Subcutaneous abdominal adipose tissue (tissue), 5 donors: ENCODE results near the gene DGAT2L6.
"Not testable (repeated sequence)": the region's sequence is repeated elsewhere in the genome, so short reads cannot be mapped to it uniquely, and the experiment has no call there.

Source experiments
- H3K27ac ChIP-seq: one replicate; pipeline ENCODE4 v1.7.0; 2013; ENCODE audit warnings: low read depth, mild to moderate bottlenecking, inconsistent platforms, low read length, moderate library complexity
- H3K27me3 ChIP-seq, 5 donors: one replicate each; pipeline ENCODE4 v1.7.0; 2013; ENCODE audit warnings: low read length in 5 of 5, inconsistent platforms in 1 of 5; ENCODE audit not compliant: control insufficient read depth in 5 of 5, insufficient read depth in 4 of 5
- H3K36me3 ChIP-seq, 5 donors: one replicate each; pipeline ENCODE4 v1.7.0; 2013; ENCODE audit warnings: low read length in 5 of 5; ENCODE audit not compliant: control insufficient read depth in 5 of 5, insufficient read depth in 5 of 5
- H3K4me1 ChIP-seq, 5 donors: one replicate each; pipeline ENCODE4 v1.7.0; 2013; ENCODE audit warnings: low read length in 5 of 5, mild to moderate bottlenecking in 3 of 5, moderate library complexity in 1 of 5; ENCODE audit not compliant: control insufficient read depth in 5 of 5, insufficient read depth in 5 of 5
- H3K4me3 ChIP-seq, 5 donors: one replicate each; pipeline ENCODE4 v1.7.0; 2013; ENCODE audit warnings: low read length in 5 of 5, low read depth in 1 of 5
- H3K9ac ChIP-seq, 5 donors: one replicate each; pipeline ENCODE4 v1.7.0; 2013; ENCODE audit warnings: low read length in 5 of 5, mild to moderate bottlenecking in 4 of 5, moderate library complexity in 3 of 5
- H3K9me3 ChIP-seq, 5 donors: one replicate each; pipeline ENCODE4 v1.7.0; 2013; ENCODE audit warnings: low read length in 5 of 5; ENCODE audit not compliant: control insufficient read depth in 5 of 5
- donor health status: healthy.
- donor health status: healthy.
- donor health status: healthy.
- donor health status: healthy.
- donor health status: healthy.

DGAT2L6 gene

DNA sequence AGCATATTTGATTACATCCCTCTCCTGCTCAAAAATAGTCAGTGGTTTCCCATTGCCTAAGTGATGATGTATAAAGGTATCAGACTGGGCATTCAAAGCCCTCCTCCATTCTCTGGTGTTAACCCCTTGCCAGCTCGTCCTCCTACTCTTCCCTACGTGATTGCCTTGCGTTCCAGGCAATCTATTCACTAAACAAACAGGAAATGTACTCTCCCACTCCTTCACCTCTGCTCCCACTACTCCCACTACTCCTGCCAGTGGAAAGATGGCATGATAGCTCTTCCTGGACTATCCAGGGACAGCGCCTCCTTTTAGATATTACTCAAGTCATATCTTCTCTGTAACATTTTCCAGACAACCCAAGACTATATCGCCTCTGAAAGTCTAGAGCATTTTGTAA lies 5.8 kb downstream of the DGAT2L6 start:
- Histone ChIP-seq H3K36me3 (no peaks in the 10 kb centered on the region), H3K4me1 (no peaks in the 10 kb centered on the region)

DNA sequence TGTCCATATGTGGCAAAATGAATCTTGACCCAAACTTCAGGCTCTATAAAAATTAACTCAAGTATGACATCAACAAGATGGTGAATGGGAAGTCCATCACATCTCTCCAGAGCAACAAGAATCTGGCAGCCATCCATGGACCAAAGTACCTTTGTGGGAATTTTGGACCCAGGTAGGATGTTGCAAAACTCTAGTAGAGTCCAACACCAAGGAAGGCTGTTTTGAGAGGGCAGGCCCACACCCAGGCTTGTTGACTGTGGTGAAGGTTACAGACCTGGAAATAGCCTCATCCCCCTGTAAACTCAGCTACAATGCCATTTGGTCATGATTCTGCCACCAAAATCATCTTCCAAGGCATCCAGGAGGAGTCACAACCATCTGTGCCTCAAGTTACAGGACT lies 12.9 kb downstream of the DGAT2L6 start:
- Histone ChIP-seq H3K27me3 (peaks cover 0 to 15% (median 4%) of the 10 kb centered on the region in 5 donors), H3K27ac (no peak overlapping the region), H3K9me3 (peaks cover 0 to 10% (median 4%) of the 10 kb centered on the region in 5 donors), H3K36me3 (no peaks in the 10 kb centered on the region), H3K4me1 (no peaks in the 10 kb centered on the region), H3K9ac (no peak overlapping the region), H3K4me3 (no peak overlapping the region)

More for the DNA sequence above, 5.8 kb downstream of the DGAT2L6 start:
- Histone ChIP-seq H3K4me3 (no peak overlapping the region), H3K27ac (no peak overlapping the region), H3K9me3 (no peaks in the 10 kb centered on the region), H3K9ac (no peak overlapping the region), H3K27me3 (peaks cover 0 to 12% (median 4%) of the 10 kb centered on the region in 5 donors)

DNA sequence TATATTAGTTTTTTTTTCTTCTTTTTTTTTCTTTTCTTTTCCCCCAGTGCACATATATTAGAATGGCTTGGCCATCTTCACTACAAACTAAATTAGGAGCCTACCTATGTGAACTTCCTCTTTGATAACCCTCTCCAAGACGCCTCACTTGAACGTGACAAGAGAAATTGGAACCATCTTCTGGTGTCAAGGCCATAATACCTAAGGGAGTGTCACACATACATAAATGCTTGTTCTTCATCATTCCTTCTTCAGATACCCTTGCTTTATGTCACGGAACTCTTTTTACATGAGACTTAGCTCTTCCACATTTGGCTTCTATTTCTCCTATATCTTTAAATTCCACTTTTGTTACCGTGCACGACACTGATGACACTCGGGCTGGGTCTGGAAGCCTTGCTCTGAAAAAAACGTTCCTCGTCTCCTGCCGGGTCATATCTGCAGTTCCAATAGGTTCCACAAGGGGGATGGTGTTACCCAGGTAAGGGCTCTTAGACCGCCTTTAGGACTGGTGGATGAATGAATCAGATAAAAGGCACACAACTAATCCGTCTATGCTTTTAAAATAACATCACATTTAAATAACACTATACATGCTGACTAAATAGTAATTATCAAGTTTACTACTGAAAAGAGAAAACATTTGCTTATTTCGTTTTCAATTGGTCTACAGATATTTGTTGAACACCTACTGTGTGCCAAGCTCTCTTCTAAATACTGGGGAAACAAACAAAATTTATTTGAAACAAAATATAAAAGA lies 19.9 kb downstream of the DGAT2L6 start:
- Histone ChIP-seq H3K27me3 (peaks cover 3 to 18% (median 10%) of the 10 kb centered on the region in 5 donors), H3K36me3 (no peaks in the 10 kb centered on the region), H3K9me3 (peaks cover 0 to 5% (median 0%) of the 10 kb centered on the region in 5 donors), H3K4me3 (no peak overlapping the region), H3K9ac (no peak overlapping the region), H3K4me1 (no peaks in the 10 kb centered on the region), H3K27ac (no peak overlapping the region)

DNA sequence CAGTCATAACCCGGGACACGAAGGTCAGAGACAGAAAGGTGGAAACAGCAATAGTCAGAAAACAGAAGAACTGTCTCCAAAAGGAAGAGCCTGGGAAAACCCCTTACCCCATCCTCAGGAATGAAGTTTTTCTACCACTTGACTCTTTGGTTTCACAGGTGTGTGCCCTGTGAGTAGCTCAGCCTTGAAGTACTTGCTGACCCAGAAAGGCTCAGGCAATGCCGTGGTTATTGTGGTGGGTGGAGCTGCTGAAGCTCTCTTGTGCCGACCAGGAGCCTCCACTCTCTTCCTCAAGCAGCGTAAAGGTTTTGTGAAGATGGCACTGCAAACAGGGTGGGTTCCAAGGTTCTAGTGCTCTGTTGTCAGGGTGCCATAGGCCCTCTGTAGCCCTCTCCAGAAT lies 24.4 kb downstream of the DGAT2L6 start:
- peaks cover 0 to 3% (median 0%) of the 10 kb centered on the region in 5 donors for H3K9me3 ChIP-seq
- no peak overlapping the region for H3K9ac ChIP-seq
- no peak overlapping the region for H3K27ac ChIP-seq
- H3K36me3 ChIP-seq, result no peaks in the 10 kb centered on the region
- H3K27me3 ChIP-seq, result peaks cover 3 to 23% (median 17%) of the 10 kb centered on the region in 5 donors
- no peak overlapping the region for H3K4me3 ChIP-seq
- H3K4me1 ChIP-seq, result no peaks in the 10 kb centered on the region

DNA sequence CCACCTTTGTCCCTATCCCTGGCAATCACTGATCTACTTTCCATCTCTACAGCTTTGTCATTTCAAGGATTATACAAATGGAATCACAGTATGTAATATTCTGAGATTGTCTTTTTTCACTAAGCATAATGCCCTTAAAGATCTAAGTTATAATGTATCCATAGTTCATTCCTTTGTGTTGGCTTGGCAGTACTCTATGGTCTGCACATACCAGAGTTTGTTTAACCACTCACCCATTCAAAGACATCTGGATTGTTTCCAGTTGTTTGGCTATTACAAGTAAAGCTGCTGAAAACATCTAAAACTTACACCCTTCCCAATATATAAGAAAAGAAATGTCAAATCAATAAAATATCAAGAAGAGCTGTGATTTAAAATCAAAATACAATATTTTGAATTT lies 31.2 kb downstream of the DGAT2L6 start:
- Histone ChIP-seq H3K9me3 (peaks cover 0 to 3% (median 0%) of the 10 kb centered on the region in 5 donors), H3K27me3 (peaks cover 0 to 13% (median 6%) of the 10 kb centered on the region in 5 donors), H3K27ac (no peak overlapping the region), H3K9ac (no peak overlapping the region), H3K4me1 (no peaks in the 10 kb centered on the region), H3K36me3 (no peaks in the 10 kb centered on the region), H3K4me3 (no peak overlapping the region)

DNA sequence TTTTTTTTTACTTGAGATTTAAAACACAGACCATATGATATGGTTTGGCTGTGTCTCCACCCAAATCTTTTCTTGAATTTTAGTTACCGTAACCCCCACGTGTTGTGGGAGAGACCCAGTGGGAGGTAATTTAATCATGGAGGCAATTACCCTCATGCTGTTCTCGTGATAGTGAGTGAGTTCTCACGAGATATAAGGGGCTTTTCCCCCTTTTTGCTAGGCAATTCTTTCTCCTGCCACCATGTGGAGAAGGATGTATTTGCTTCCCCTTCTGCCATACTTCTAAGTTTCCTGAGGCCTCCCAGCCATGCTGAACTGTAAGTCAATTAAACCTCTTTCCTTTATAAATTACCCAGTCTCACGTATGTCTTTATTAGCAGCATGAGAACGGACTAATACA lies 32.3 kb downstream of the DGAT2L6 start:
- not testable (repeated sequence) for H3K36me3 ChIP-seq, H3K9me3 ChIP-seq, H3K4me3 ChIP-seq, H3K27me3 ChIP-seq, H3K9ac ChIP-seq, H3K27ac ChIP-seq, H3K4me1 ChIP-seq

DNA sequence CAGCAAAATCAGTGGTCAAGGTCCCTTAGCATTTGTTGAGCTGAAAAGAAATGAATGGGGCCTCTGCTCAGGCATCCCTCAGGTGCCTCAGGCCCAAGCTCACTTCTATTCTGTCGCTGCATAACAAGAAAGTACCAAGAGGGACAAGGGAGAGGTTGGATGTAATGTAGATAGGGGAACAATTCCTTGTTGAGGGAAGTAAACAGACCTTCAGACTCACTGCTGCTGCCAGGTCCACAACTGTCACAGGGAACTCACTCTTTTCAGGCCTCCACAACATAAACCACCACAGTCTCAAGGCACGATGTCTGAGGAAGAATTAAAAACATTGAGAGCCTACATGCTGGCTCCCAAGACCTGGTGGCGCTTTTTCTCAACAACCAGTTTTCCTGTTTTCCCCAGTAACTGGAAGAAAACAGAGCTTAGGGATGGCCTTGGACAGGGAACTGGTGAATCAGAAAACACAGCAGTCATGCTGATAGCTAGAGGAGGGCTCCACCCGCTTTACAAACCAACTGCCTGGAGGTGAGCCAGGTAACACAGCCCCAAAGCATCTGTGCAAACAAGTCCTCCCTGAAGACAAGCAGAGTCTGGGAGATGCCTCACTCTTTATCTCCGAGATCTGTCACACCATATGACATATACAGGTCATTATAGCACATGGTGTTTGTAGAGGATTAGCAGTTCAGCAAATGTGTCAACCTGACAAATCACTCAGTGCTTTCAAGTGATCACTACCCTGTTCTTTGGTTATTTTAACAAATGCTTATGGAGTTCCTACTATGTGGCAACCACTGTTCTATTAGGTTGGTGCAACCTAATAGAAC lies 42.9 kb downstream of the DGAT2L6 start:
- Histone ChIP-seq H3K27ac (no peak overlapping the region), H3K4me1 (no peaks in the 10 kb centered on the region), H3K27me3 (peaks cover 0 to 8% (median 3%) of the 10 kb centered on the region in 5 donors)

DNA sequence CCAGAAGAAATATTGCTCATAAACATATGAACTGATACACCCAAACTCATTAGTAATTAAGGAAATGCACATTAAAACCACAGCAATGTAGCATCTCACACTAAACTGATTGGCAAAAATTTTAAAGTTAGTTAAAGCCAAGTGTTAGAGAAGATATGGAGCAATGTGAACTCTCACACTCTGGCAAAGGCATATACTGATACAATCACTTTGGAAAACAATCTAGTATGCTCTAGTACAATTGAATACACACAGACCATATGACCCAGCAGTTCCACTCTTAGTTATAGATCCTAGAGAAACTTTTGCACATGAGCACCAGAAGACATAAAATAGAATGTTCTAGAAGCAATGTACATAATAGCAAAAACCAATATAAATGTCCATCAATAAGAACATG lies 48.8 kb downstream of the DGAT2L6 start:
- no peaks in the 10 kb centered on the region for H3K36me3 ChIP-seq
- no peak overlapping the region for H3K27ac ChIP-seq
- no peaks in the 10 kb centered on the region for H3K4me1 ChIP-seq
- H3K9me3 ChIP-seq, result no peaks in the 10 kb centered on the region
- no peak overlapping the region for H3K9ac ChIP-seq
- peaks cover 0 to 7% (median 3%) of the 10 kb centered on the region in 5 donors for H3K27me3 ChIP-seq
- no peak overlapping the region for H3K4me3 ChIP-seq

More for the DNA sequence above, 42.9 kb downstream of the DGAT2L6 start:
- Histone ChIP-seq H3K9me3 (no peaks in the 10 kb centered on the region), H3K36me3 (no peaks in the 10 kb centered on the region), H3K9ac (no peak overlapping the region), H3K4me3 (no peak overlapping the region)

DNA sequence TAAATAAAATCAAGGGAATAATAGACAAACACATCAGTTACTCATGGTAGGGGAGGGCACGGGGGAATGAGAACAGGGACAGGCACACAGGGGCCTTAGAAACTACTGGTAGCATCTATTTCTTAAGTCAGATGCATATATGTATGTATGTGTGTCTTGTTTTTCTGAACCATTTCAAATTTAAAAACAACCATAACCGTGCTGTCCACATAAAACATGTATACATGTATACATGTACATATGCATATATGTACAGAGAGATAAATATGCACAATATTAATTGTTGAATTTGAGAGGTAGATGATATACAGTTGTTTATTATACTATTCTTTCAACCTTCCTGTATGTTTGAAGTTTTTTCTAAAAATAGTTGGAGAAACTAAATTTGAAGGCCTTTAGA lies 49.4 kb downstream of the DGAT2L6 start:
- Histone ChIP-seq H3K9ac (no peak overlapping the region), H3K4me3 (no peak overlapping the region), H3K9me3 (no peaks in the 10 kb centered on the region), H3K27me3 (peaks cover 0 to 7% (median 3%) of the 10 kb centered on the region in 5 donors), H3K36me3 (no peaks in the 10 kb centered on the region), H3K4me1 (no peaks in the 10 kb centered on the region), H3K27ac (no peak overlapping the region)

DNA sequence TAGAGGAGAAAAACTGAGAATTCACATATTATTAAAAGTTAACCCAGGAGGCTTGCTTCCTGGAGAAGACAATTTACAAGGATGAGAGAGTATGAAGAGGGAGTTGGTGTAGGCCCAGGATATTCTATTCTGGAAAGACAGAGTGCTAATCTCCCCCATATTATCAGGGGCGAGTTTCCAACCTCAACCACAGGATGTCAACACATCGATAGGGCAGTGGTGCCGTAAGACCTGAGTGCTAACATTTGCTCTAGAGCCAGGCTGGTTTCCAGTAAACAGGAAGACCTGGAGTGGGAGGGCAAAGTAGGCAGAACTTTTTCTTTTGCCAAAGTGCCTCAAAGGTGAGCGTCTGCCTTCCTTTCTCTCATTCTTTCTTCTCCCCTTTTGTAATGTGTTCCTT lies 54.4 kb downstream of the DGAT2L6 start:
- H3K4me1 ChIP-seq, result no peaks in the 10 kb centered on the region
- peaks cover 0 to 4% (median 0%) of the 10 kb centered on the region in 5 donors for H3K27me3 ChIP-seq
- no peak overlapping the region for H3K9ac ChIP-seq
- no peak overlapping the region for H3K4me3 ChIP-seq
- H3K27ac ChIP-seq, result no peak overlapping the region
- no peaks in the 10 kb centered on the region for H3K36me3 ChIP-seq
- no peaks in the 10 kb centered on the region for H3K9me3 ChIP-seq
